Fibroblast of pulmonary artery (primary cell): ENCODE measurements around the gene CNP.
A peak's percentile ranks its signal among the peaks of the same experiment; 100 is the strongest.

ENCODE experiments used
- DNase-seq: peaks from one replicate; pipeline ENCODE4 v3.0.0-alpha.2; 2010; ENCODE audit warnings: low read depth
- H3K4me3 ChIP-seq: replicated peaks from 2 replicates; pipeline ENCODE4 v1.5.1; 2011; ENCODE audit warnings: low read depth, mild to moderate bottlenecking, control low read depth, low read length, moderate library complexity
- TF ChIP-seq, protein P1 (sequence below): IDR thresholded peaks from 2 replicates; pipeline ENCODE4 v1.5.1; 2011; ENCODE audit warnings: mild to moderate bottlenecking, control low read depth, low read length, inconsistent platforms; ENCODE audit errors: missing control alignments

CNP gene

GRCh38 chr17:41959336-41960095, 7.1 kb upstream of the CNP start:
- no peak overlapping the region for H3K4me3 ChIP-seq
- TF ChIP-seq, protein P1, sequence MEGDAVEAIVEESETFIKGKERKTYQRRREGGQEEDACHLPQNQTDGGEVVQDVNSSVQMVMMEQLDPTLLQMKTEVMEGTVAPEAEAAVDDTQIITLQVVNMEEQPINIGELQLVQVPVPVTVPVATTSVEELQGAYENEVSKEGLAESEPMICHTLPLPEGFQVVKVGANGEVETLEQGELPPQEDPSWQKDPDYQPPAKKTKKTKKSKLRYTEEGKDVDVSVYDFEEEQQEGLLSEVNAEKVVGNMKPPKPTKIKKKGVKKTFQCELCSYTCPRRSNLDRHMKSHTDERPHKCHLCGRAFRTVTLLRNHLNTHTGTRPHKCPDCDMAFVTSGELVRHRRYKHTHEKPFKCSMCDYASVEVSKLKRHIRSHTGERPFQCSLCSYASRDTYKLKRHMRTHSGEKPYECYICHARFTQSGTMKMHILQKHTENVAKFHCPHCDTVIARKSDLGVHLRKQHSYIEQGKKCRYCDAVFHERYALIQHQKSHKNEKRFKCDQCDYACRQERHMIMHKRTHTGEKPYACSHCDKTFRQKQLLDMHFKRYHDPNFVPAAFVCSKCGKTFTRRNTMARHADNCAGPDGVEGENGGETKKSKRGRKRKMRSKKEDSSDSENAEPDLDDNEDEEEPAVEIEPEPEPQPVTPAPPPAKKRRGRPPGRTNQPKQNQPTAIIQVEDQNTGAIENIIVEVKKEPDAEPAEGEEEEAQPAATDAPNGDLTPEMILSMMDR: peak; percentile 59
- DNase-seq: peak; percentile 78

DNA sequence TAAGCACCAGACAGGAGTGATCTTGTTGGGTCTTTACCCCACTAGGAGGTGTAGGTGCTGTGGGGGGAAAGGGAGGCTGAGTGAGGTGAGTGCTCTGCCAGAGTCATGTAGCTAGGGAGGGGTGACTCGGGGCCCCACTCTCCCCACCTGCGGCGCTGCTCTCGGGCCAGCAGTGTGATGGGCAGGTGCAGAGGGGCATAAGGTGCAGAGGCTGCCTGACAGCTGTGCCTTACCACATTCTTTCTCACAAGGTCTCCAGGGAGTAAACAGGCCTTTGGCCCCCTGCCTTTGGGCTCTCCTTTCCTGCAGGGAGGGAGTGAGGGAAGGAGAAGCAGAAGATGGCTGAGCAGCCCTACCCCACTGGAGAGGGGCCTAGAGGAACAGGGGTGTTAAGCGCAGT, 4.5 kb upstream of the CNP start:
- H3K4me3 ChIP-seq: no peak overlapping the region
- no peak for DNase-seq
- TF ChIP-seq, protein P1: no peak

DNA sequence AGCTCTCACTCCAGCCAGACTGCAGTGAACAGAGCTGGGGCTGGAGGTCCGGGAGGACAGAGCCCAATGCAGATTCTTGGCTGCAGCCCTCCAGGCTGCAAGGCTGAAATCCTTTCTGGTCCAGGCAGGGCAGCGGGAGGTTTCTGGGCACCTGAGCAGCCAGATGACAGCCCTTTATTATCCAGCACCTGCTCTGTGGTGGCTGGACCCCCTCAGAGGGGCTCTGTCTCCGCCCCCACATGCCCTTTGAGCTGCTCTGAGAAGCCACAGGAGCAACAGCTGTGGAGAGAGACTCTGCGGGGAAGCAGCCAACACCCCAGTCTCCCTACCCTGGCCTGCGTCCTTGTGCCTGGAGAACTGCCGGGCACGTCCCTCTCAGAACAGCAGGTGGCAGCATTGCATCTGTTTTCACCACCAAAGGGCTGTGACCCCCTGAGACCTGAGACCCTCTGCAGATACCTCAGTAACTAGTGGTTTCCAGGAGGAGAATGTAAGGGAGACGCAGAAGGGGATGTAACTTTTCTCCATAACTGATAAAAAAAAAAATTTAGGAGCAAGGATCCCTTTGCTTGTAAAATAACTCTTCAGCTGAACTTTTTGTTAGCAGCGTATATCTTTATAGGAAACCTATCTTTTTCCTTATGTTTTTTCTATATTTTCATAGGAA, 3.7 kb upstream of the CNP start:
- TF ChIP-seq, protein P1: peak; percentile 91
- no peak overlapping the region for H3K4me3 ChIP-seq
- peak; percentile 66 for DNase-seq

GRCh38 chr17:41965694-41966462, 717 bp upstream of the CNP start:
- H3K4me3 ChIP-seq: peak overlapping the region; percentile 90
- TF ChIP-seq, protein P1: no peak
- DNase-seq: peak; percentile 34

DNA sequence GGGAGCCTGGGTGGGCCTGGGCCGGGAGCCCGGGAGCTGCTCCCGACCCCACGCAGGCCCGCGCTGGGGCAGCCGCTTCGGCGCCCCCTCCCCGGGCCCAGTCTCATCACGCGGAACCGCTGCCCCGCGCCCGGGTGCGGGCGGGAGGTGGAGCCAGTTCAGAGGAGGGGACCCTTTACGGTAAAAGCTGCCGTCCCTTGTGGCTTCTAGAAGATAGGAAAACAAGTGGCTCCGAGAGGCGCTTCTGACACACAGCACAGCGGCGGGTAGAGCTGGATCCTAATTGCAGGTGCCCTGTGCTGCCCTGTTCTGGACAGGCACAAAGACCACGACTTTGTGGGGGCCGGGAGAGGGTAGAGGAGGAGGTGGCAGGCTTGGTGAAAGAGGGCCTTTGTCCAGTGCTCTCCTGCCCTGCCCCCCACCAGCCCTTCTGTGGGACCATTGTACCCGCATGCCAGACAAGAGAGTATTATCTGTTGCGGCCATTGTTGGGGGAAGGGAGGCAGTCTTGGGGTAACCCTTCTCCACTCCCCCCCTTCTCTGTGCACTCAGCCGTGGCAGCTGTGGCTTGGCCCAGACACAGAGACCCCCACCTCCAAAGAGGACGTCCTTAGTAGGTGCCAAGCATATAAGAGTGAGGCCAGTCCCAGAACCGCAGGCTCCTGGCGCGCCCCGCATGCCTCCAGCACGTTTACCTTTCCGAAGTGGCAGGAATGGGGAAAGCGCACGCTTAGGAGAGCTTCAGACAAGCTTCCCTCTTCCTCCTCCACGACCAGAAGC, 736 bp downstream of the CNP start:
- H3K4me3 ChIP-seq: peak overlapping the region; percentile 90
- TF ChIP-seq, protein P1: no peak
- DNase-seq: no peak

- peak overlapping the region; percentile 90 for H3K4me3 ChIP-seq
- TF ChIP-seq, protein P1: no peak
Observed at GRCh38 chr17:41967921-41968578, 1.5 kb downstream of the CNP start.

More at GRCh38 chr17:41967921-41968578, 1.5 kb downstream of the CNP start:
- no peak for DNase-seq
